ENCODE data around the gene HOXA7. TPM values are rescaled to one million over a fixed set of nuclear protein-coding genes. Genes with fewer than 3 reads are reported as not detected.

Gene HOXA7
- total and polyA plus RNA-seq, 2 of the 8 experiments (the other 6 are each of a cell fraction or from before 2014, with no cell fraction given) = 0.03 TPM; not detected in 1

DNA sequence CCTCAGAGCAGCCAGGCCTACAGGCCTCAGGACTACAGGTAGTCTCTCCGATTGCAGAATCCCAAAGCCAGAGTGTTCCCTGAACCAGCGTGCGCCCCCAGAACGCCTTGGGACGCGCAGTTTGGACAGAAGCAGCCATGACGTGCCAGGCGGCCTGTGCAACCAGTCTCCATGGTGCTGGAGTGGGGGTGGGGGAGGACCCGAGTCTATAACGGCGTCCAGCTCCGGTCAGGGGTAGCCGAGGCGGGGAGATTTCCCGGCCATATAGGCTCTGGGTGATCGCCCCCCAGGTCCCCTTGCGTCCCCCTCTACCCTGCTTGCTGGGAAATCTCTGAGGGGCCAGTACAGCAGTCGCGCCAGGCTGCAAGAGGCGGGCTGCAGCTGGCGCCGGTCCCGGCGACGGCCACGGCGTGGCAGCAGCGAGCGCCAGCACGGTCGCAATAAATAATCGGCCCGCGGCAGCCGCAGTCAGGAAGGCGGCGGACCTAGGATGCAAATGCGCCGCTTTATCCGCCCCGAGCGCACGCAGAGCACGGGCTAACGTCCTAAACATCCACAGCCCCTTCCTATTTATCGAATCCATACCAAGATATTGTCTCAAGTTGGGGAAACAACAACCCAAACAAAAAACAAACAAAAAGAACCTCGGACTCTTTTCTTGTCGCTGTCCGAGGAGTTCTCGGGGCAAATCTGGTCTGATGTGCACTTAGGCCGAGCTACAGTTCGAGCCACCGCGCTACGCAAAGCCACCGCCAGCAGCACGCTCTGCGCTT lies 5.7 kb downstream of the HOXA7 start (continued):
- TF ChIP-seq CTCF (IDR thresholded peaks at IDR 0.05; ENCODE audit: control extremely low read depth in 1 of 3, insufficient read depth in 1 of 3, low read depth in 1 of 3, low read length in 3 of 3) (peak in 2 of 3 experiments; percentile 78 to 83; a peak in 3 of 4 replicates), RBBP5 (IDR thresholded peaks at IDR 0.05; ENCODE audit: borderline replicate concordance, low read depth, low read length) (no peak), RXRA (IDR thresholded peaks at IDR 0.05; ENCODE audit: insufficient read depth, low read depth, low read length) (no peak), SUZ12 (IDR thresholded peaks at IDR 0.05; ENCODE audit: low read length) (peak; percentile 51), BCL11A (IDR thresholded peaks at IDR 0.05; ENCODE audit: low read depth in 2 of 2, low read length in 2 of 2) (no peak), NANOG (IDR thresholded peaks at IDR 0.05; ENCODE audit: insufficient read depth, low read depth, low read length, poor library complexity, severe bottlenecking) (peak; percentile 8), MAX (IDR thresholded peaks at IDR 0.05) (peak; percentile 23), SP4 (IDR thresholded peaks at IDR 0.05; ENCODE audit: low read length) (no peak), KDM1A (IDR thresholded peaks at IDR 0.05; ENCODE audit: borderline replicate concordance, low read length) (no peak), ZNF274 (IDR thresholded peaks at IDR 0.05; ENCODE audit: borderline replicate concordance, extremely low read depth, low read length) (no peak), FOSL1 (IDR thresholded peaks at IDR 0.05; ENCODE audit: insufficient read depth, low read depth, low read length) (no peak), RAD21 (IDR thresholded peaks at IDR 0.05 in 1 of 2, conservative IDR thresholded peaks at IDR 0.05 in 1 of 2; ENCODE audit: low read depth in 2 of 2, low read length in 2 of 2) (peak; percentile 48 to 66), CREB1 (IDR thresholded peaks at IDR 0.05) (peak; percentile 36; the same call in 1 of the 2 replicates), POU5F1 (IDR thresholded peaks at IDR 0.05; ENCODE audit: low read depth, low read length) (no peak), POLR2A (IDR thresholded peaks at IDR 0.05; ENCODE audit: control extremely low read depth in 1 of 2, low read depth in 2 of 2, low read length in 2 of 2) (no peak), JUN (IDR thresholded peaks at IDR 0.05; ENCODE audit: low read depth, low read length) (no peak), CHD2 (IDR thresholded peaks at IDR 0.05; ENCODE audit: low read length) (no peak), YY1 (IDR thresholded peaks at IDR 0.05; ENCODE audit: low read depth, low read length) (peak; percentile 53; the same call in 1 of the 2 replicates), SRF (IDR thresholded peaks at IDR 0.05; ENCODE audit: low read depth, low read length) (no peak), SIX5 (IDR thresholded peaks at IDR 0.05; ENCODE audit: low read depth, low read length) (no peak), POLR2AphosphoS5 (IDR thresholded peaks at IDR 0.05; ENCODE audit: low read depth, low read length) (no peak)
- TF ChIP-seq, protein P1, sequence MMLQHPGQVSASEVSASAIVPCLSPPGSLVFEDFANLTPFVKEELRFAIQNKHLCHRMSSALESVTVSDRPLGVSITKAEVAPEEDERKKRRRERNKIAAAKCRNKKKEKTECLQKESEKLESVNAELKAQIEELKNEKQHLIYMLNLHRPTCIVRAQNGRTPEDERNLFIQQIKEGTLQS (IDR thresholded peaks at IDR 0.05; ENCODE audit: insufficient read depth, low read depth, low read length) = no peak

Measured in H1 (cell line).